Right atrium auricular region (tissue), 2 donors: ENCODE data around the gene GPR137. TPM values are rescaled to one million over a fixed set of nuclear protein-coding genes. Genes with fewer than 3 reads are reported as not detected.
"Not testable (repeated sequence)": the region's sequence is repeated elsewhere in the genome, so short reads cannot be mapped to it uniquely, and the experiment has no call there.

Experiments used
- DNase-seq: peaks from one replicate; pipeline ENCODE4 v3.0.0-alpha.2; 2019; ENCODE audit warnings: low spot score
- H3K27ac ChIP-seq, 2 donors: fragments of 200-600 bp; sonication (generic); 1 replicate in 1 of 2; 2 replicates in 1 of 2; pipeline ENCODE4 v1.5.1; 2016 to 2019
- H3K27me3 ChIP-seq, 2 donors: fragments of 200-600 bp; sonication (generic); one replicate each; pipeline versions ENCODE4 v1.5.1 to v1.6.0; 2017 to 2019
- H3K36me3 ChIP-seq: fragments of 200-600 bp; sonication (generic); one replicate; pipeline ENCODE4 v1.5.1; 2016
- H3K4me1 ChIP-seq, 2 donors: fragments of 200-600 bp; sonication (generic); one replicate each; pipeline versions ENCODE4 v1.5.1 to v1.6.0; 2017 to 2019
- H3K4me3 ChIP-seq, 2 donors: fragments of 200-600 bp; sonication (generic); 1 replicate in 1 of 2; 2 replicates in 1 of 2; pipeline ENCODE4 v1.5.1; 2017 to 2019; ENCODE audit warnings: mild to moderate bottlenecking in 1 of 2, moderate library complexity in 1 of 2
- H3K9me3 ChIP-seq, 2 donors: fragments of 200-600 bp; sonication (generic); one replicate each; pipeline ENCODE4 v1.5.1; 2019
- CTCF ChIP-seq, 2 donors: fragments of 200-600 bp; sonication (generic); IDR thresholded peaks; one replicate each; pipeline ENCODE4 v1.5.1; 2019; ENCODE audit warnings: antibody characterized with exemption in 2 of 2
- total RNA-seq, 2 donors: library from RNA; depleted of rRNA; stranded (reverse); fragments of >200 nt; gene quantifications; one replicate each; pipeline ENCODE4 v1.1.0, GENCODE V29; 2016

GPR137 gene
- total RNA-seq, 2 donors from 2014 or later = 22.1 to 23.5 TPM

GRCh38 chr11:64305691-64306562 lies 20.3 kb downstream of the GPR137 start:
- Histone ChIP-seq H3K27ac (peak overlapping the region; percentile 84 to 90), H3K27me3 (peaks cover 0 to 4% of the 10 kb centered on the region in 2 donors), H3K9me3 (no peaks in the 10 kb centered on the region), H3K4me1 (peaks cover 0 to 28% of the 10 kb centered on the region in 2 donors), H3K36me3 (peaks cover 8% of the 10 kb centered on the region), H3K4me3 (peak overlapping the region; percentile 82 to 87)
- peak; percentile 70 for DNase-seq
- peak in 1 of 2 donors; percentile 60 for TF ChIP-seq CTCF (IDR thresholded peaks at IDR 0.05)

- DNase-seq = no peak
- Histone ChIP-seq H3K36me3 (peaks cover 8% of the 10 kb centered on the region), H3K9me3 (no peaks in the 10 kb centered on the region), H3K4me3 (peak overlapping the region; percentile 82 to 87), H3K27ac (peak overlapping the region; percentile 84 to 90), H3K4me1 (peaks cover 0 to 27% of the 10 kb centered on the region in 2 donors), H3K27me3 (peaks cover 0 to 4% of the 10 kb centered on the region in 2 donors)
- TF ChIP-seq CTCF (IDR thresholded peaks at IDR 0.05) = no peak
Observed at GRCh38 chr11:64306563-64306875, 20.9 kb downstream of the GPR137 start.

- no peaks in the 10 kb centered on the region for H3K27me3 ChIP-seq
- no peak for TF ChIP-seq CTCF (IDR thresholded peaks at IDR 0.05)
- H3K36me3 ChIP-seq = peaks cover 8% of the 10 kb centered on the region
- peaks cover 0 to 27% of the 10 kb centered on the region in 2 donors for H3K4me1 ChIP-seq
- H3K27ac ChIP-seq = peak overlapping the region; percentile 84 to 90
- no peak for DNase-seq
- peak overlapping the region; percentile 82 to 87 for H3K4me3 ChIP-seq
- no peaks in the 10 kb centered on the region for H3K9me3 ChIP-seq
Observed at GRCh38 chr11:64306876-64307622, 21.4 kb downstream of the GPR137 start.

- H3K4me3 ChIP-seq, H3K27ac ChIP-seq, DNase-seq, H3K36me3 ChIP-seq, H3K27me3 ChIP-seq, H3K9me3 ChIP-seq: not testable (repeated sequence)
- peaks cover 0 to 35% of the 10 kb centered on the region in 2 donors for H3K4me1 ChIP-seq
Observed at GRCh38 chr11:64307795-64308194, 22.1 kb downstream of the GPR137 start.

GRCh38 chr11:64312947-64313346 lies 27.3 kb downstream of the GPR137 start:
- Histone ChIP-seq H3K9me3 (no peaks in the 10 kb centered on the region), H3K4me1 (peaks cover 0 to 36% of the 10 kb centered on the region in 2 donors), H3K27me3 (no peaks in the 10 kb centered on the region), H3K27ac (peak overlapping the region in 1 of 2 donors; percentile 66), H3K4me3 (no peak overlapping the region), H3K36me3 (peaks cover 32% of the 10 kb centered on the region)
- no peak for TF ChIP-seq CTCF (IDR thresholded peaks at IDR 0.05)
- no peak for DNase-seq

- TF ChIP-seq CTCF (IDR thresholded peaks at IDR 0.05) = no peak
- Histone ChIP-seq H3K27ac (peak overlapping the region; percentile 66 to 75), H3K27me3 (no peaks in the 10 kb centered on the region), H3K4me3 (peak overlapping the region; percentile 1 to 28), H3K9me3 (no peaks in the 10 kb centered on the region), H3K4me1 (peaks cover 0 to 38% of the 10 kb centered on the region in 2 donors), H3K36me3 (peaks cover 30% of the 10 kb centered on the region)
- peak; percentile 80 for DNase-seq
Observed at GRCh38 chr11:64313491-64314145, 28.0 kb downstream of the GPR137 start.
